Anterior cingulate cortex (tissue), 58 donors: ENCODE measurements around the gene MYBPH.
A peak's percentile ranks its signal among the peaks of the same experiment; 100 is the strongest.

Source experiments
- DNase-seq, 58 donors: peaks; one replicate each; lab custom pipeline; 2025; lab: John Stamatoyannopoulos, UW

The MYBPH gene

GRCh38 chr1:203168991-203169390 is 6.6 kb downstream of the MYBPH start:
- DNase-seq, result no peak

GRCh38 chr1:203168256-203168786 is 7.3 kb downstream of the MYBPH start:
- DNase-seq, result no peak

- no peak for DNase-seq
These were observed 7.8 kb downstream of the MYBPH start for GRCh38 chr1:203167913-203168200.

- DNase-seq, result peak in 1 of 58 donors; percentile 48
These were observed 8.4 kb downstream of the MYBPH start for GRCh38 chr1:203167026-203167912.

- no peak for DNase-seq
These were observed 9.3 kb downstream of the MYBPH start for GRCh38 chr1:203166192-203166940.

GRCh38 chr1:203165800-203166161 is 9.8 kb downstream of the MYBPH start:
- DNase-seq, result no peak

GRCh38 chr1:203165101-203165799 is 10.4 kb downstream of the MYBPH start:
- DNase-seq, result no peak

- peak in 15 of 58 donors; percentile 7 to 54 (median 39) for DNase-seq
These were observed 11.6 kb downstream of the MYBPH start for GRCh38 chr1:203163891-203164635.

- no peak for DNase-seq
These were observed 13.2 kb downstream of the MYBPH start for GRCh38 chr1:203162403-203162802.

- DNase-seq, result no peak
These were observed 13.9 kb downstream of the MYBPH start for GRCh38 chr1:203161703-203162102.

- DNase-seq, result no peak
These were observed 14.5 kb downstream of the MYBPH start for GRCh38 chr1:203161175-203161574.

GRCh38 chr1:203159844-203160243 is 15.8 kb downstream of the MYBPH start:
- peak in 11 of 58 donors; percentile 24 to 42 (median 29) for DNase-seq

GRCh38 chr1:203158960-203159665 is 16.5 kb downstream of the MYBPH start:
- peak in 11 of 58 donors; percentile 9 to 67 (median 37) for DNase-seq

GRCh38 chr1:203158423-203158822 is 17.2 kb downstream of the MYBPH start:
- no peak for DNase-seq

GRCh38 chr1:203156280-203156679 is 19.3 kb downstream of the MYBPH start:
- no peak for DNase-seq

- no peak for DNase-seq
These were observed 21.4 kb downstream of the MYBPH start for GRCh38 chr1:203153989-203154821.

- DNase-seq, result peak in 30 of 58 donors; percentile 21 to 78 (median 46)
These were observed 22.3 kb downstream of the MYBPH start for GRCh38 chr1:203153051-203153988.
